GM18499 (cell line): ENCODE data around the gene VPS52.
"Not testable (repeated sequence)": the region's sequence is repeated elsewhere in the genome, so short reads cannot be mapped to it uniquely, and the experiment has no call there.

Experiments used
- ATAC-seq: cut with Tn5 transposase; IDR thresholded peaks from one replicate; pipeline ENCODE4 v1.9.1; 2021; ENCODE audit warnings: moderate number of reproducible peaks; ENCODE audit not compliant: insufficient read depth, unreplicated experiment

Gene VPS52

DNA sequence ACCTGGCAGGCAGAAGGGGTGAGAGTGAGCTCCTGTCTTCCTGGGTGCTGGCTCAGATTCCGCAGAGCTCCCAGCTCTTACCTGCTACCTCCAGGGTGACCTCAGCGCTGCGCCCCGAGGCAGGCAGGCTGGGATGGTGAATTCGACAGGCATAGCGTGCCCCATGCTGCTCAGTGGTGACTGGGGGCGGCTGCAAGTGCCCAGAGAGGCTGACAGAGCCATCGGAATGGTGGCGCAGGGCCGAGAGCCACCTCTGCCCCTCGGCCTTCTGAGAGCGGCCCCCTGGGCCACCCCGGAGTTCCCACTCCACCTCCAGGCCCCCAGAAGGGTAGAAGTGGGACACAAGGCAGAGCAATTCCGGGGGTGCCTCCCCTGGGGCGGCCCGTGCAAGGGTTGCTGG is 32.5 kb upstream of the VPS52 start:
- ATAC-seq: no peak

DNA sequence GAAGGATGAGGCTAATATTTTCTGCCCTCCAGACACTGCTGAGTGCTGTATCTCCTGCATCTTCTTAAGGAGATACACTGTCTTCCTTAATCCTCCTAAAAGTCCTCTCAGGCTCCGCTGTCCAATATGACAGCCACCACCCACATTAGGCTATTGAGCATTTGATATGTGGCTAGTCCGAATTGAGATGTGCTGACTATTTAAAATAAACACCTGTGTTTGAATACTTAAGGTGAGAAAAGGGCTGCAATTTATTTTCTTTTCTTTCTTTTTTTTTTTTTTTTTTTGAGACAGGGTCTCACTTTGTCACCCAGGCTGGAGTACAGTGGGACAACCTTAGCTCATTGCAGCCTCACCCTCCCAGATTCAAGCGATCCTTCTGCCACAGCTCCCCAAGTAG is 30.2 kb upstream of the VPS52 start:
- no peak for ATAC-seq

DNA sequence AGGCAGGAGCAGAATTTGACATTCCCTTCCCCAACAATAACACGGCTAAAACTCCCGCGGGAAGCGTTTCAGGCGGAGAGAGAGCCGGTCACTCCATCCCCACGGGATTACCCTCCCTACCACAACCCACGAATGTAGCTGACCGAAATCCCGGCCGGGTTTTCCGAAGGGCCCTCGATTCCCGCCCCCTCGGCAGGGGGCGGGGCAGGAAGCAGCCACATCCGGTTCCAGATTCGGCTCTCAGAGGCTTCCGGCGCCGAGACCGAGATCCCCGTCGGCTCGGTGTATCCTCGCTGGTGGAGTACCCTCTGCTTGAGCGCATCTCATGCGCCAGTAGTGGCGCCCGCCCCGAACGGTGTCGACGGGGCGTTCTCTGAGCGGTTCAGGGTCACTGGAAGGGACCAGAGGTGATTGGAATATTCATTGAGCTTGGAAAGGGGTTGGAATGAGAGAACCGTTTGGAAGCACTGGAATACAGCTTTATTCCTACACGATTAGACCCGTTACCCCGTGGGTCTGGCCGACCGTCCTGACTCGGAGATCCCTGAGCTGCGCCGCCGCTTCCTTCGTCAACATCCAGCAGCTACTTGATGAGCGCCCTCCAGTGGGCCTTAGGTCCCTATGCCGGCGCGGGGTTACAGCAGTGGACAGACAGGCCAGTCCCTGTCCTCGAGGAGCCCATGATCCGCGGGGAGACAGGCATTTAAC is 27.7 kb upstream of the VPS52 start:
- ATAC-seq: peak; percentile 71

DNA sequence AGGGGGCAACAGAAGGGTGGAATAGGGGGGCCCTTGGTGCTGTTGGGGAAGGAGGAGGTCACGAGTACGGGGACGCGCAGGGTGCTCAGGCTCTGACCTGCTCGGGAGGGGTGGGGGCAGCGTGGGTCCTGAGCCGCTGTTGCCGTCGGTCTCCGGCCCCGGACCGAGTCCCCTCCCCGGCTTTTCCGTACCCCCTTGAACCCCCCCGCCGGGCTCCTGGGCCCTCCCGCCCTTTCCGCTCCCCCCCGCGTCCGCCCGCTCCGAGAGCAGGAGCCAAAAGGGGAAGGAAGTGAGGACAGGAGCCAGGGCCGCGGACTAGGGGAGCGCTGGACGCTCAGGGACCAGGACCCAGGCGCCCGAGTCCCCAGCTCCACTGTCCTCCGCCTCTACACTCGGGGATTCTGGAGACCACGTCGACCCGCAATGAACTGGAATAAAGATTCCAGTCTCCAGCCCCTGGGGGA is 27.1 kb upstream of the VPS52 start, which contains the start of gene RGL2:
Gene RGL2, minus strand, starts transcription at position 170 of the 464 bp plus-strand sequence. CDS start 332 bp downstream, outside the sequence.
- ATAC-seq: no peak

DNA sequence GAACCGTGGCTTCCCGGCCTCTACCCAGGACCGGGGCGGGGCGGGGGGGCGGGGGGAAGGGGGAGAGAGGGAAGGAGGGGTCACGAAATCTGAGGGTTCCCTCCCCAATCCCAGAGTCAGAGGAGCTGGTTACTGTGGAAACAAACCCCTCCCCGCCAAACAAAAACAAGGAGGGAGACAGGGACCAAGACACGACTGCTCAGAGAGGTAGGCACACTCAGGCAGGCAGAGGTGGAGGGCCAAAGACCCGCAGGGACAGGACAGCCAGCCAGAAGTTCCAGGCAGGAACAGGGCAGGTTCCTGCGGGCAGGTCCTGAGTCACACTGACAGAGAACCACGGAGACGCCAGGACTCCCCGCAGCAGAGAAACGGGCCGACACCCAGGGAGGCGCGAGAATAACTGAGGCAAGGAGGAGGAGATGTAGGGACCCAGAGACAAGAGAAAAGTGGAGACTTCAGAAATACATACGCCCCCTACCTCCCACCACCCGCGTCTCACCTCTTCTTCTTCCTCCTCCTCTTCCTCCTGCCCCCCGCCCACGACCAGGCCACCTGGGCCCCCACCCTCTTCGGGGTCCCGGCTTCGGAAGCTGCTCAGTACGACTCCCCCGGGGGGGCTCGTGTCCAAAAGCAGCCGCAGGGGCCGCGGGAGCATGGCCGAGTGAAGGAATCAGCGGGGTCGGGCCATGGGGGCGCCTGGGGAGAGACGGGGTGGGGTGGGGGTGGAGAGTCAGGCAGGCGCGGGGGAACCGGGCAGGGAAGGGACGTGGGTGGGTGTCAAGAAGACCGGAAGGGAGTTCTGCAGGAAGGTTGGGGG is 26.5 kb upstream of the VPS52 start:
- ATAC-seq: no peak

DNA sequence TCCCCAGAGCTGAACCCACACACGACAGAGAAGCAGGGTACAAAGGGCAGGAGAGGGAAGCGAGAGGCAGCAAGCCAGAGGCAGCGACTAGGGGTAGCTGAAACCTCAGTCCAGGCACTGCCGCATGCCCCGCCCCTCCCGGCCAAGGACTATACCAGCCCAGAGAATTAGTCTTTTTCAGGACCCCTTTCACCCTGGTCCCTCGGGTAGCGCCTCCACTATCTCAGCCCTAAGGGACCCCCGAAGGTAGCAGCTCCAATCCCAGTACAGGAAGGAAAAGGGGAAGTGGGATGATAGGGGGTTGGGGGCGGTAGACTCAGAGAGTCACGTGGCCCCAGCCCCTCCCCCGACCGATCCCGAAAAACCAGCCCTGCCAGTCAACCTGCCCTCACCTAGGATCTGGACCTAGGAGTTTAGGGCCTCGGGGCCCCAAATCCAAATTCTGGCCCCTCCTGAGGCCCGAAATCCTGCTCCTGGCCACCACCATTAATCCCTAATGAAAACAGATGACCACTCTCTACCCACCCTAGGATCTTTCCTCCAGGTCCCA is 25.8 kb upstream of the VPS52 start:
- ATAC-seq: no peak

DNA sequence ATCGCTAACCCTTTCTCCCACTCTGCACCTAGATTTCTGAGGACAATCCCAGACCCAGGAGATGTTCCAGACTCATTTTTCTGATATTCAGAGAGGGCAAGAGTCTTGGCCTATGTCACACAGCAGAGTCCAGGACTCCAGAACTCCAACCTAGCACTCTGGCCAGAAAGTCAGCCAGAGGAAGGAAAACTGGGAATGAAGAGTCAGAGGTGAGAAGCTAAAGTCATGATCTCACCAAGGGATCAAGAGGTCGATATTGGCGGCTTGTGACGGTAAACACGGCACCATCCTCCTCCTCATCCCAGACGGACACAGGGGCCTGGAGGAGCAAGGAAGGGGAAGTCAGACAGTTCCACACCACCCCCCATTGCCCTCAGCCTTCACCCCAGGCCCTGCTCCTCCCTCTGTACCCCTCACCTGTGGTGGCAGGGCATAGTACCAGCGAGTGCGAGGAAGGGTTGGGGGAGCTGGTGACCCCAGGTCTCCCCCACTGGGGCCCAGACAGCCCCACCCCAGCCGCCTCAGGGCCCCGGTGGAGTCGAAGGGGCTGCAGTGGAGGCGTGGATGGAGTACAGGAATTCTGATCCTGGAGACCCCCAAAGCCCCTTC is 25.2 kb upstream of the VPS52 start:
- ATAC-seq: no peak

DNA sequence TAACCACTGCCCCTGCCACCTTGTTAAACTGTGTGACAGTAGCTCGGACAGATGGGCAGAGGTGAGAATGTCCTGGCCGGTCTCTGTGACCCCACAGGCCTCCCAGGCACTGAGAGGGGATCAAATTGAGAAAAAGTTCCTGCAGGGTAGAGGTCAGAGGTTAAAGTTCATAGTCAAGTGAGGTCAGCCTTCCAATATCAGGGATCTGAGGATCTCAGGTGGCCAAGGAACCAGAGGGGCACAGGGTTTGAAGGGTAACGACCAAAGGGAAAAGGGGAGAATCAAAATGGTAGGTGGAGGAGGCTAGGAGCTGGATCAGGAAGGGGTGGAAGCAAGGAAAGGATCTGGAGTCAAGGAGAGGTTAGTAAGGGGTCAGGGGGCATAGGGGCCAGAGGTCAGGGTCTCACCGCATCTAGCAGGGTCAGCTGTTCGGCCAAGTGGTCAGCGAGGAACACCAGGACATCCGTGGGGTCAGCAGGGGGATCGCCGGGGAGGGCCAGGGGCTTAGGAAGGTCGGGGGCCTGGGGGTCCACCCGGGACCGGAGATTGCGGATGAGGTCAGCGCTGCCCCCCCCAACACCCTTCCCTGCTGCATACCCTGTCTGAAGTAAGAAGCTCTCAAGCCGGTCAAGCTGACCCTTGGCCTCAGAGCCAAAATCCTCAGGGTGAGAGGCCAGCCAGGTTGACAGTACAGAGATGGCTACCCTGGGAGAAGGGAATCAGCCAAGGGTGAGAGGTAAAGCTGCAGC is 24.1 kb upstream of the VPS52 start:
- ATAC-seq: no peak

DNA sequence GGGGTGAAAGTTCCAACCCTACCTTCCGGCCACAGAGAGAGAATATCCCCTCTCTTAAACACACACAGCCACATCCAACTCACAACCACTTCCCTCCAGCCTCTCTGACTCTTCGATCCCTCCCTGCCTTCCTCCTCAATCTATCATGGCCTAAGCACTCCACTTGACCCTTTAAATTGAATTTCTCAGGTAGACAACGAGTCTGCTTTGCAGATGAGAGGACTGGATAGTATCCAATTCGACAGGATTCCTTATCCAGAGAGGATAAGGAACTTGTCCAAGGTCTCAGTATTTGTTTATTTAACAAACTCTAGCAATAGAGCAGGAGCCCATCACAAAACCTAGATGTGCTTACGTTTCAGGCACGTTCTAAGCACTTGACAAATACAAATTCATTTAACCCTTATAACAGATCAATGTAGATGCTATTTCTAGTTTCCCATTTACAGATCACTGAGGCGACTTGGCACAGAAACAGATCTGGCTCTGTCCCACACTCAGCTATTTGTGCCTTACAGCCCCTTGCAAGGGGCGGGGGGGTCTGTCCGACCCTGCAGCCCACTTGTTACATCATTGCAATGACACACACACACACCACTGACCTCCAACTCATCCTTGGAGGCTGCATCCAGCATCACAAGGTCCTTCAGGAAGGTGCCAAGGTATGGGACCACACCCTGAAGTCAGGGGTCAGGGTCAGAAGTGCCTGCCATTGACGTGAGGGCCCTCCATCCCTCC is 22.6 kb upstream of the VPS52 start:
- ATAC-seq: no peak

DNA sequence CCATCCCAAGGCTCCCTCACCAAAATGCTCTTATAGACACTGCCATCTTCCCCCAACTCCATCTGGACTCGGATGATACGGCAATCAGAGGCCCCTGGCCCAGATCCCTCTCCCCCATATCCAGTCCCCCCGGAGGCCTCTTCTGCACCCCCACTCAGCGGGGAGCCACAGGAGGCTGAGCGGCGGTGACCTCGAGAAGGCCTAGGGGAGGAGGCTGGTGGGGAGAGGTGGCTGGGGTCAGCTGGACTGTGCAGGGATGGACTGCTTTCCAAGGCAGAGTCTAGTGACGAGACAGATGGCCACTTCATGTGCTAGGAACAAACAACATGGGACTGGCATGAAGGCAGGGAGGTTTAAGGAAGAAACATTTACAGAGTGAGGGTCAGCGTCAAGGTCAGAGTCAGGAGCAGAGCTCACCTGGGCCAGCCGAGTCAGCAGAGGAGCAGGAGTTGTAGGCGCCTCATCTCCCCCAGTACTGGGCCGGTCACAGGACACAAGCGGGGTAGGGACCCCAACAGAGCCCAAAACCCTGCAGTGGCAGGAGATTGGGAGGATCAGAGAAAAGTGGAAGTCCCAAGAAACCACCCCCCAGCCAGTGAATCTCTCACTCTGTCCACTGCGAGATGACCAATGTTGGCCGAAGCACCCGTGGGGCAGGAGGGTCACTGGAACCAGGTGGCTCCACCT is 21.5 kb upstream of the VPS52 start:
- ATAC-seq: no peak

DNA sequence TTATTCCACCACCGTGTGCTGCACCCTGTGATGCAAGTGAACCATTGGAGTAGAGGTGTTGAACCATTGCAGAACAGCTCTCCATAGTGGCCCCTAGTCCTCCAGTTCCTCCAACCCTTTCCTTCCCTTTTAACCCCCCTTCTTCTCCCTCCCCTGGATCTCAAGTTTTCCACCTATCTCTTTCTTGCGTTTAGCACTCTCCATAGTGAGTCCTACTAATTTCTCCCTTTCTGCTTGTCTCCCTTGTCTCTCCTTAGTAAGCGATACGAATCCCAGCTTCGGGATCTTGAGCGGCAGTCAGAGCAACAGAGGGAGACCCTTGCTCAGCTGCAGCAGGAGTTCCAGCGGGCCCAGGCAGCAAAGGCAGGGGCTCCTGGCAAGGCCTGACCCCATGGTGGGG is 18.8 kb upstream of the VPS52 start:
- no peak for ATAC-seq

DNA sequence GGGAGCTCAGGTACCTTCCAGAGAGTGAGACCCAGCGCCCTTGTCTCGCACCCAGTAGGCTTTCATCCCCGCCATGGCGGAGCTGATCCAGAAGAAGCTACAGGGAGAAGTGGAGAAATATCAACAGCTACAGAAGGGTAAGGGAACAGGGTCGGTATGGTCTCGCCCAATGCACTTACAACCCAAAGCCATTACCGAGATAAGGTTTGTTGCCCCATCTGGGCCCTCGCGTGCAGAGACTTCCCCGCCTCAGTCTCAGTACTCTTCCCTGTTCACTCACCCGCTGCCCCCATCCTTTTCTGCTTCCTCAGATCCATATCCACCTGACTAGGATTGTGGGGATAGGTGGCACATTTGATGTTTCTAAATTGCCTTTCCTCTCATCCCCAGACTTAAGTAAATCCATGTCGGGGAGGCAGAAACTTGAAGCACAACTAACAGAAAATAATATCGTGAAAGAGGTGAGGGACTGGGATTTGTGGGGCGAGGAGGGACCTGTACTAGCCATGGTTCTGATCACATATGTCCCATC is 18.2 kb upstream of the VPS52 start:
- no peak for ATAC-seq

DNA sequence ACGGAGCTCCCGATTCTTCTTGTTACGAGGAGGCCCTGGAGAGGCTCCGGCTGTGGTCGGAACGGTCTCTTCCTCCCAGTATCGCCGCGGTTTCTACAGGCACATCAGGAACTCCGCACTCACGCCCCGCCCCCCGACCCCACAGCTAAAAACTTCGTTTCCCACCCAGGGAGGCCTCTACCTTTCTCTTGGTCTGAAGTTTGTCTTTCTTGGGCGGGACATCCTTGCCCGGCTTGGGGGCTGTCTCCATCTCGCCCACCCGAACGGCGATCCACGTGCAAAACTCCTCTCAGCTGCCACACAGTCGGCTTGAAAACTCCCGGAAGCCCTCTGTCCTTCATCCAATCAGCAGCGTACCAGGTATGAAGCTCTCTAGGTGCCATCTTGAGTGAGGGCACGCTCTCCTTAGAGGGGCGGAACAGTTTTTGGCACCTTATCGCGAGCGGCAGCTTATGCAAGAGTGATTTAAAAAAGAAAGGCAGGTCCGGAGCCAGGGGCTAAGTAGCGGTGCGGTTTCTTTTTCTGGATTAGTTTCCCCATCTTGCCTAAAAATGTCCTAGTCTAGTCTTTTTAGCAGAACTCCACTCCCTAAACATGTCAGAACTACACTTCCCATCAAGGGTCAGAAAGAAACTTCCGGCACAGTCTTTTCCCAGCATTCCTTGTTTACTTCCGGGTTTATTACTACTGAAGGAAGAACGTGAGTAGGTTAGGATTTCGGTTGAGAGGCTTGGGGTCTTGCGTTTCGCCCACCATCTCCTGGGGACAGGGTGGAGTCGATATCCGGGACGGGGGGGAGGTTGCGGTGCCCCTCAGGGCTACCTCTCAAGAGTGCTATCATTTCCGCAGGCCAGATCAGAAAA is 17.5 kb upstream of the VPS52 start, which contains the start of the genes PFDN6 and WDR46:
Gene PFDN6, plus strand, starts transcription at position 681 of the 863 bp plus-strand sequence. CDS start 256 bp downstream, outside the sequence.
Gene WDR46, minus strand, starts transcription at position 319 of the 863 bp plus-strand sequence. Its CDS starts 69 bp downstream, at position 250.
- peak; percentile 68 for ATAC-seq

DNA sequence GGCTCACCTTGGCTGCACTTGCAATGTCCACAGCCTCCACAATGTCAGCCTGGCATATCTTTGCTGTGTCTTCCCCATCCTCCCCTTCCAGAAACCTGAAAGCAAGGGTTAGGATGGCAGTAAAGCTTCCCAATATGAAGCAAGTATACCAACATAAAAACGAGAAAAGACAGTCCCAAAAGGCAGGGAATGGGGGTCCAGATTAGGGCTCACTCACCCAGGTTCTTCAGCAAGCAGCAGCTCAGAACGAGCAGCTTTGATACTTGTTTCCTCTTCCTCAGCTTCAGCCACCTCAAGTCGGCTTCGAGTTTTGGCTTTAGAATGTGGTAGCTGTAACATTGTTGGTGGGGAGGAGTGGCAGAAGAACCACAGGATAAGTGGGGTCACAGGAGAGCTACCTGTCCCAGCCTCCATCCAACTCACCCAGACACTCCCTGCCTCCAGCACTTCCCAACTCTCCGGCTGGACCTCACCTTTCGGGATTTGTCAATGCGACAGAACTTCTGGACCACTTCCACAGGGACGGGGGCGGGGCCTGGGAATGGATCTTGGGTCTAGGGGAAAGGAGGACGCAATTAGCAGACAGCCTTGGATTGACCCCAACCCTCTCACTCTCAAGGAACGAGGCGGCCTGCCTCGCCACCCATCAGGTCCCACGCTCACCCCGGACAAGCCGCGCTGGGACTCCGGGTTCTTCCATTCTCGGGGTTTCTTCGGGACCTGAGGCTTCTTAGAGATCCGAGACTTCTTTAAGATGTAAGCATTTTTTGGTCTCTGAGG is 16.7 kb upstream of the VPS52 start:
- ATAC-seq: no peak

DNA sequence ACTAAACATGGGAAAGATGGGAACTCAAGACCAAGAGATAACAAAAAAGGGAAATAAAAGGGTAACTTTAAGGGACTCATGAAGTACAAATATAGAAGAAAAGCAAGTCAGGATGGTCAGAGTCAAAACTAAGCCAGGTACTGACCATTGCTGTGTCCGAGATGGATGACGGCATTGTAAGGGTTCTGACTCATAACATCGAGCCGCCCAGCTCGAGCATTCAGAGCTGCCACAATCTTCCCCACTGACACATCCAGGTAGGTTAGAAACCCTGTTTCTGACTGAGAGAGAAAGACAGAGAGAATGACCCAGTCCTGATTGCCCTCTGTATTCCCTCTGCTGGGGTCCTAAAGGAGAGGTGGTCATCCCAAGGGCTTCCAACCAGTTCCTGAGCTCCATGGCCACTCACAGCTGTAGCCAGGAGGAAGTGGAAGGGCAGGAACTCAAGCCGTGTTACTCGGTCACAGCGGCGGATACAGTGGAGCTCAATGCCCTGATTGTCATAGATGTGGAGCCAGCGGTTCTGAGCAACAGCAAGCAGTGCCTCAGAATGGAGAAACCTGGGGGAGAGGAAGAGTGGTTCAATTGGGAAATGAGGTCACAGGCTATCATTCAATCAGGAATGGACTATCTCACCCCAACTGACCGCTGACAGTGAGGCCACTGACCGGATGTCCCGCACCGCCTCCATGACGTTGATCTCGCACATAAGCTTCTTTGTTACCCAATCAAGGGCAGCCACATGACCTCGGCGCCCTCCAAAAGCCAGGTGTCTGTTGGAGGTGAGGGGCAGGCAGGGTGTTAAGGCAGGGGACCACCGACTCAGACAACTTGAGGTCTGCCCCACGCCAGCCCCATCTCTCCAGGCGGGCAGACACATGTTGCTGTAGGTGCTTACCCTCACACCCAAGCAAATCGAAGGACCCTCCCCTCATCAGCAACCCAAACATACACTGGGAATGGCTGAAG is 15.6 kb upstream of the VPS52 start:
- ATAC-seq: no peak

DNA sequence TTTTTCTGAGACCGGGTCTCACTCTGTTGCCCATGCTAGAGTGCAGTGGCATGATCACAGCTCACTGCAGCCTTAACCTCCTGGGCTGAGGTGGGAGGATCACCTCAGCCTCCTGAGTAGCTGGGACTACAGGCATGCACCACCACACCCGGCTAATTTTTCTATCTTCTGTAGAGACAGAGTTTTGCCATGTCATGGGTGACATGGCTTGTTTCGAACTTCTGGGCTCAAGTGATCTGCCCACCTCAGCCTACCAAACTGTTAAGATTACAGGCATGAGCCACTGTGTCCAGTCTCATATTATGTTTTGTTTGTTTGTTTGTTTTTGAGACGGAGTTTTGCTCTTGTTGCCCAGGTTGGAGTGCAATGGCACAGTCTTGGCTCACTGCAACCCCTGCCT is 13.5 kb upstream of the VPS52 start:
- ATAC-seq: not testable (repeated sequence)
